Mesothelial cell of epicardium (in vitro differentiated cells): Measurements from ENCODE around the gene PTPN14. TPM values are rescaled to one million over a fixed set of nuclear protein-coding genes. Genes with fewer than 3 reads are reported as not detected.
"Not testable (repeated sequence)": the region's sequence is repeated elsewhere in the genome, so short reads cannot be mapped to it uniquely, and the experiment has no call there.

Source experiments
- DNase-seq, 2 experiments: peaks; one replicate each; pipeline ENCODE4 v3.0.0; 2021; ENCODE audit warnings: low spot score in 2 of 2; ENCODE audit not compliant: unreplicated experiment in 2 of 2
- H3K27ac Mint-ChIP-seq: 2 replicates; pipeline ENCODE4 v1.8.0; 2021; ENCODE audit warnings: mixed read lengths
- H3K27me3 Mint-ChIP-seq: 2 replicates; pipeline ENCODE4 v1.8.0; 2021; ENCODE audit warnings: low read depth, mixed read lengths
- H3K36me3 Mint-ChIP-seq: 2 replicates; pipeline ENCODE4 v1.8.0; 2021; ENCODE audit warnings: mixed read lengths
- H3K4me1 Mint-ChIP-seq: 2 replicates; pipeline ENCODE4 v1.8.0; 2021; ENCODE audit warnings: mixed read lengths
- H3K4me3 Mint-ChIP-seq: 2 replicates; pipeline ENCODE4 v1.8.0; 2021; ENCODE audit warnings: mild to moderate bottlenecking, moderate library complexity, mixed read lengths
- H3K9me3 Mint-ChIP-seq: 2 replicates; pipeline ENCODE4 v1.8.0; 2021; ENCODE audit warnings: mixed read lengths
- CTCF ChIP-seq: fragments of 200-600 bp; sonication (generic); IDR thresholded peaks from one replicate; pipeline ENCODE4 v1.5.0; 2021; ENCODE audit warnings: antibody characterized with exemption; ENCODE audit not compliant: unreplicated experiment
- total RNA-seq: library from RNA; stranded (reverse); gene quantifications from 3 replicates; pipeline ENCODE4 v1.2.1, GENCODE V29; 2021

The PTPN14 gene
- total RNA-seq, 1 donor from 2014 or later: 75.8 TPM

DNA sequence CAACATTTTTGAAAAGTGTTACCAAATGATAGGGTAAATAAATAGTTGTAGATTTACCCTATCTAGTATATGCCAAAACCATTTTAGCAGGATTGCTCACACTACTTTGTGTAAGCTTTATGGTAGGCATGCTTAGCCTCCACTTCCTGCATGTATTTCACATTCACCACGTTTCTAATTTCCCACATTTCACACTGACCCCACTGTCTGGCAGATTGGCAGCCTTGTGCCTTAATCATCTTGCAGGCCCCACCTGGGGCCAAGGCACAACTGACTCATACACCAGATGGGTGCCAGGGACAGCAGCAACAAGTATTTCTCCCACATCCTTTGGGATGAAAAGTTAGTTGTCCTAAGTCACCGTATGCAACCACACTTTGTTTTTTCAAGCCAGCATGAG, 30.4 kb upstream of the PTPN14 start:
- H3K27ac Mint-ChIP-seq: no peak overlapping the region
- no peak for DNase-seq
- H3K27me3 Mint-ChIP-seq: no peaks in the 10 kb centered on the region
- peaks cover 8% of the 10 kb centered on the region for H3K4me1 Mint-ChIP-seq
- H3K36me3 Mint-ChIP-seq: peaks cover under 1% of the 10 kb centered on the region
- H3K9me3 Mint-ChIP-seq: no peaks in the 10 kb centered on the region
- no peak overlapping the region for H3K4me3 Mint-ChIP-seq
- TF ChIP-seq CTCF: no peak

- Mint-ChIP-seq H3K27me3 (no peaks in the 10 kb centered on the region), H3K27ac (peak overlapping the region; percentile 36), H3K4me1 (peaks cover 12% of the 10 kb centered on the region), H3K36me3 (peaks cover 11% of the 10 kb centered on the region), H3K4me3 (no peak overlapping the region), H3K9me3 (peaks cover 11% of the 10 kb centered on the region)
- no peak for DNase-seq
- no peak for TF ChIP-seq CTCF
Measured at GRCh38 chr1:214579183-214579582, 27.8 kb upstream of the PTPN14 start.

DNA sequence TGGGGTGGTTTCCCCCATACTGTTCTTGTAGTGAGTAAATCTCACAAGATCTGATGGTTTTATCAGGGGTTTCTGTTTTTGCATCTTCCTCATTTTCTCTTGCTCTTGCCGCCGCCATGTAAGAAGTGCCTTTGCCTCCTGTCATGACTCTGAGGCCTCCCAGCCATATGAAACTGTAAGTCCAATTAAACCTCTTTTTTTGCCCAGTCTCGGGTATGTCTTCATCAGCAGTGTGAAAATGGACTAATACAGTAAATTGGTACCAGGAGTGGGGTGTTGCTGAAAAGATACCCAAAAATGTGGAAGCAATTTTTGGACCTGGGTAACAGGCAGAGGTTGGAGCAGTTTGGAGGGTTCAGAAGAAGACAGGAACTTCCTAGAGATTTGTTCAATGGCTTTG, 24.7 kb upstream of the PTPN14 start:
- Mint-ChIP-seq H3K9me3 (peaks cover 11% of the 10 kb centered on the region), H3K36me3 (peaks cover 11% of the 10 kb centered on the region), H3K4me1 (peaks cover 34% of the 10 kb centered on the region)
- H3K4me3 Mint-ChIP-seq, H3K27ac Mint-ChIP-seq, DNase-seq, H3K27me3 Mint-ChIP-seq: not testable (repeated sequence)

DNA sequence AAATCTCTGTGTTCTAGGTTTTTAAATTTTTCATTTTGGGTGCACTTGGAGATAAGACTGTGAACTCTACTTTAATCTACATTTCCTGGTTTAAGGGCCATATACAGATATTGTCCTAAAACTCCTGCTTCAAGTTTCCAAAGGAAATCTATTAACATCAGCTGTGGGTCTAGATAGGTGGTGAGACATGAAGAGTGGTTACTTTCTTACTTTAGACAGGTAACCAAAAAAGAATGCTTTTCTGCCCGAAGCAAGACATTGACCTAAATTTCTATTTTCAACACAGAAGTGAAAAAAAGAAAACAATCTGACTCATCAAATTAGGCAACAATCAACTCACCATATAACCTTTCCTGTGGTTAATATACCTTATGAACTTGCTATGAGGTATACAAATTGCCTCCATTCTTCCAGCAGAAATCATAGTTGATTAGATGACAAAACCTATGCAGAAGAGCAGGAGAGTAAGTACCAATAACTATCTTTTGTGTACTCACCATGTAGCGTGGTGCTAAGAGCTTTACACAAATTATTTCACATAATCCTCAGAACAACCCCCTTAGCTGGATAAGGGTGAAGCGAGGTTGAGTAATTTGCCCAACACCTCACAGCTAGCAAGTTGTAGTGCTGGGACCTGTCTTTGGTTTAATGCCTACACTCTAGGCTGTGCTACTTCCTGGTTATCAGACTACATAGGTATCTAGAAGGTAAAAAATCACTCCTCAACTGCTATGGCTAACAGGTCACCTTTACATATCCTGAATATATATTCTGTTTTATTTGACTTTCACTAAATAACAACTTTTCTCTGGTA, 23.4 kb upstream of the PTPN14 start:
- DNase-seq: no peak
- peaks cover 11% of the 10 kb centered on the region for H3K9me3 Mint-ChIP-seq
- peaks cover 38% of the 10 kb centered on the region for H3K4me1 Mint-ChIP-seq
- no peaks in the 10 kb centered on the region for H3K27me3 Mint-ChIP-seq
- H3K27ac Mint-ChIP-seq: peak overlapping the region; percentile 93
- no peak for TF ChIP-seq CTCF
- peaks cover 11% of the 10 kb centered on the region for H3K36me3 Mint-ChIP-seq
- H3K4me3 Mint-ChIP-seq: no peak overlapping the region

GRCh38 chr1:214573386-214574318, 22.2 kb upstream of the PTPN14 start:
- DNase-seq: no peak
- no peak for TF ChIP-seq CTCF
- no peaks in the 10 kb centered on the region for H3K27me3 Mint-ChIP-seq
- H3K4me1 Mint-ChIP-seq: peaks cover 38% of the 10 kb centered on the region
- H3K9me3 Mint-ChIP-seq: peaks cover 11% of the 10 kb centered on the region
- no peak overlapping the region for H3K4me3 Mint-ChIP-seq
- H3K36me3 Mint-ChIP-seq: peaks cover 11% of the 10 kb centered on the region
- H3K27ac Mint-ChIP-seq: peak overlapping the region; percentile 93

DNA sequence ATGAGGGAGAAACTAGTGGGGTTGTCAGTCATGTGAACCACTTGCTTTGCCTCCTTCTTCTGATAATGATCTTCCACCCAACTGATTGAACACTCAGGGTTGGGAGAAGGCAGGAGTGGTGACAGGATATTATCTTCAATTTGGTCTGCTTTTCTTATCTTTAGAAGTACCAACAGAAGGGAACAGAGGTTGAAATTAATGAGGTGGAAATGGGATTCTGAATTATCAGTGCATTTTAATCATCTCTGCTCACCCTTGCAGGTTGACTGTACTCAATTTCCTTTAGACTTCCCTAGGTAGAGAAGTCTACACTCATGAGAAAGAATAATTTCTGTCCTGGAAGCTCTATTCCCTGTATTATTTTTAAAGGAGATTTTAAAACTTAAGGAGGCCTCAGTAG, 19.9 kb upstream of the PTPN14 start:
- DNase-seq: no peak
- Mint-ChIP-seq H3K9me3 (peaks cover 6% of the 10 kb centered on the region), H3K36me3 (peaks cover 6% of the 10 kb centered on the region), H3K4me1 (peaks cover 38% of the 10 kb centered on the region), H3K4me3 (no peak overlapping the region), H3K27me3 (no peaks in the 10 kb centered on the region), H3K27ac (no peak overlapping the region)
- no peak for TF ChIP-seq CTCF
